HEK293 (cell line): ENCODE data around the gene EFHC1.
A peak's percentile ranks its signal among the peaks of the same experiment; 100 is the strongest.

Experiments
- CTCF ChIA-PET: fragments of 350-600 bp; formaldehyde crosslinking; extraction: SDS; loops from one replicate; lab custom pipeline; 2021; ENCODE audit warnings: antibody characterized with exemption; lab: Yijun Ruan, JAX
- POLR2A ChIA-PET: fragments of 300-600 bp; formaldehyde crosslinking; extraction: SDS; loops from one replicate; lab custom pipeline; 2020; ENCODE audit warnings: antibody characterized with exemption, inconsistent platforms; lab: Yijun Ruan, JAX
- H3K27ac ChIP-seq: fragments of 200-500 bp; sonication (Bioruptor generic); 2 replicates; pipeline ENCODE4 v1.5.1; 2014; ENCODE audit warnings: low read depth, low read length, control low read depth, inconsistent platforms; ENCODE audit errors: extremely low read depth
- H3K36me3 ChIP-seq, 2 experiments: fragments of 200-500 bp in 1 of 2; sonication (Bioruptor generic) in 1 of 2; 1 replicate in 1 of 2; 2 replicates in 1 of 2; pipeline ENCODE4 v1.5.1; 2014 to 2017; ENCODE audit warnings: inconsistent platforms in 2 of 2, low read length in 2 of 2; ENCODE audit not compliant: control insufficient read depth in 2 of 2, insufficient read depth in 1 of 2
- H3K4me1 ChIP-seq: fragments of 200-500 bp; sonication (Bioruptor generic); 2 replicates; pipeline ENCODE4 v1.5.1; 2014; ENCODE audit warnings: mild to moderate bottlenecking, low read length, inconsistent platforms; ENCODE audit not compliant: control insufficient read depth, insufficient read depth
- H3K4me3 ChIP-seq: 2 replicates; pipeline ENCODE4 v1.5.1; 2011; ENCODE audit warnings: low read depth, mild to moderate bottlenecking, control low read depth, low read length, moderate library complexity
- H3K9me3 ChIP-seq: fragments of 200-500 bp; sonication (Bioruptor generic); 2 replicates; pipeline ENCODE4 v1.5.1; 2014; ENCODE audit warnings: low read depth, low read length, inconsistent platforms; ENCODE audit not compliant: control insufficient read depth, insufficient read depth
- AEBP2 ChIP-seq: fragments of 450-650 bp; formaldehyde crosslinking; IDR thresholded peaks from 2 replicates; pipeline ENCODE4 v1.5.1; 2016; ENCODE audit warnings: missing biosample characterization, missing genetic modification characterization, borderline replicate concordance
- BCL11A ChIP-seq: fragments of 450-650 bp; formaldehyde crosslinking; IDR thresholded peaks from 2 replicates; pipeline ENCODE4 v1.5.1; 2016; ENCODE audit warnings: low read depth, missing biosample characterization, missing genetic modification characterization
- PRDM10 ChIP-seq: fragments of 450-650 bp; formaldehyde crosslinking; IDR thresholded peaks from 2 replicates; pipeline ENCODE4 v1.5.1; 2016; ENCODE audit warnings: missing biosample characterization, missing genetic modification characterization
- YY1 ChIP-seq: fragments of 450-650 bp; formaldehyde crosslinking; IDR thresholded peaks from 2 replicates; pipeline ENCODE4 v1.5.1; 2018; ENCODE audit warnings: missing biosample characterization, missing genetic modification characterization
- ZBTB26 ChIP-seq: fragments of 450-650 bp; formaldehyde crosslinking; optimal IDR thresholded peaks from 2 replicates; pipeline ENCODE3; 2016; ENCODE audit warnings: missing biosample characterization, mild to moderate bottlenecking, missing genetic modification characterization
- ZNF214 ChIP-seq: fragments of 450-650 bp; formaldehyde crosslinking; IDR thresholded peaks from 2 replicates; pipeline ENCODE4 v1.5.1; 2017; ENCODE audit warnings: missing biosample characterization, mild to moderate bottlenecking, missing genetic modification characterization, borderline replicate concordance
- ZNF239 ChIP-seq: fragments of 450-650 bp; formaldehyde crosslinking; IDR thresholded peaks from 2 replicates; pipeline ENCODE4 v1.5.1; 2016; ENCODE audit warnings: missing biosample characterization, missing genetic modification characterization
- ZNF335 ChIP-seq: fragments of 450-650 bp; formaldehyde crosslinking; conservative IDR thresholded peaks from 2 replicates; pipeline ENCODE4 v1.5.1; 2016; ENCODE audit warnings: missing biosample characterization, missing genetic modification characterization
- ZNF341 ChIP-seq: fragments of 450-650 bp; formaldehyde crosslinking; IDR thresholded peaks from 2 replicates; pipeline ENCODE4; 2016; ENCODE audit warnings: low read depth, missing biosample characterization, missing genetic modification characterization
- ZNF513 ChIP-seq: fragments of 450-650 bp; IDR thresholded peaks from 2 replicates; pipeline ENCODE4 v1.5.1; 2018; ENCODE audit warnings: missing biosample characterization, missing genetic modification characterization
- ZNF704 ChIP-seq: fragments of 450-650 bp; formaldehyde crosslinking; IDR thresholded peaks from 2 replicates; pipeline ENCODE4 v1.5.1; 2016; ENCODE audit warnings: missing biosample characterization, missing genetic modification characterization
- ZNF777 ChIP-seq: fragments of 450-650 bp; formaldehyde crosslinking; IDR thresholded peaks from 2 replicates; pipeline ENCODE4 v1.5.1; 2017; ENCODE audit warnings: missing biosample characterization, missing genetic modification characterization, borderline replicate concordance

EFHC1 gene

GRCh38 chr6:52390361-52390727 lies 29.8 kb upstream of the EFHC1 start:
- TF ChIP-seq ZNF777 (tag by site-specific recombination): no peak
- 0 out of 2 replicates have a peak, but pooled peaks have one; percentile 10 for TF ChIP-seq PRDM10
- peak; percentile 51; the same call in 1 of the 2 replicates for TF ChIP-seq ZNF335 (tag by site-specific recombination)
- TF ChIP-seq, all 188 proteins: peak for 2
- no peak overlapping the region for H3K4me3 ChIP-seq
- CTCF ChIA-PET: interaction anchor here (0.6 to 3.3 kb wide), 18 partner anchors 8 to 1433 kb away, joined by 3 to 32 read pairs (median 4); partner anchors contain the start of genes MCM3 and PAQR8
- H3K9me3 ChIP-seq: no peaks in the 10 kb centered on the region
- peaks cover 5% of the 10 kb centered on the region for H3K4me1 ChIP-seq
- H3K36me3 ChIP-seq: no peaks in the 10 kb centered on the region
- H3K27ac ChIP-seq: no peak overlapping the region
- POLR2A ChIA-PET: interaction anchor here (0.9 to 2.2 kb wide), 4 partner anchors 9 to 106 kb away, joined by 3 to 11 read pairs (median 4); partner anchors contain the start of genes EFHC1, MCM3 and PAQR8

GRCh38 chr6:52391599-52391998 lies 28.5 kb upstream of the EFHC1 start:
- TF ChIP-seq ZNF704 (no peak), YY1 (no peak), AEBP2 (no peak), ZNF239 (no peak), ZBTB26 (tag by site-specific recombination) (no peak), ZNF341 (tag by site-specific recombination) (no peak), ZNF513 (tag by site-specific recombination) (no peak), BCL11A (no peak), ZNF214 (tag by site-specific recombination) (no peak)
- Histone ChIP-seq H3K4me1 (peaks cover 5% of the 10 kb centered on the region), H3K36me3 (no peaks in the 10 kb centered on the region), H3K9me3 (no peaks in the 10 kb centered on the region), H3K4me3 (no peak overlapping the region), H3K27ac (no peak overlapping the region)
- CTCF ChIA-PET: interaction anchor here (0.5 to 3.3 kb wide), 14 partner anchors 9 to 604 kb away, joined by 3 to 32 read pairs (median 4); partner anchors contain the start of gene MCM3
- POLR2A ChIA-PET: interaction anchor here (0.5 to 2.2 kb wide), 2 partner anchors 32 to 107 kb away, joined by 5 to 11 read pairs; partner anchors contain the start of gene MCM3
